HCT116 (cell line): ENCODE results near the gene IGSF9B. TPM values are rescaled to one million over a fixed set of nuclear protein-coding genes. Genes with fewer than 3 reads are reported as not detected.

Source experiments
- ATAC-seq: fragments of 200-7000 bp; cut with Tn5 transposase; 2 replicates; pipeline ENCODE4 v1.9.1; 2020; ENCODE audit warnings: mild to moderate bottlenecking, moderate library complexity
- BruUV-seq: library from RNA; stranded (reverse); fragments of 400-500 nt; replicated peaks from 2 replicates; lab custom pipeline; 2021; lab: Mats Ljungman, UMichigan
- CTCF ChIA-PET: fragments of 300-600 bp; sonication (Branson Sonifier 250); formaldehyde crosslinking; loops from one replicate; lab custom pipeline; 2021; ENCODE audit warnings: antibody characterized with exemption; lab: Charles Lee
- POLR2A ChIA-PET: fragments of 300-600, 350-600 bp; sonication (Branson Sonifier 250); formaldehyde crosslinking; loops from one replicate; lab custom pipeline; 2021; ENCODE audit warnings: antibody characterized with exemption; lab: Charles Lee
- RAD21 ChIA-PET, 2 experiments: fragments of 300-600 bp; sonication (Branson Sonifier 250); formaldehyde crosslinking; loops; one replicate each; lab custom pipeline; 2023; ENCODE audit warnings: low total read pairs in 2 of 2; ENCODE audit not compliant: uncharacterized antibody in 2 of 2, unreplicated experiment in 2 of 2, low non-redundant PET in 1 of 2; lab: Charles Lee
- DNase-seq: peaks from one replicate; pipeline ENCODE4 v3.0.0-alpha.2; 2010; ENCODE audit warnings: low read depth, low spot score
- H2AFZ ChIP-seq: fragments of 200-600 bp; shearing (Covaris generic), sonication (generic); 2 replicates; pipeline ENCODE4 v1.6.1; 2017; ENCODE audit warnings: low read depth, mixed run types, mixed read lengths, antibody characterized with exemption, low read length; ENCODE audit not compliant: poor library complexity, severe bottlenecking
- H3K27ac ChIP-seq: 2 replicates; pipeline ENCODE4 v1.5.1; 2012; ENCODE audit warnings: low read depth, low read length
- H3K27me3 ChIP-seq: fragments of 200-600 bp; sonication (generic); 2 replicates; pipeline ENCODE4 v1.6.1; 2016; ENCODE audit warnings: mixed run types, low read length, mixed read lengths; ENCODE audit not compliant: insufficient read depth
- H3K36me3 ChIP-seq, 2 experiments: fragments of 200-500 bp in 1 of 2; fragments of 200-600 bp in 1 of 2; sonication (Bioruptor generic) in 1 of 2; sonication (generic) in 1 of 2; 2 replicates each; pipeline versions ENCODE4 v1.5.1 to v1.6.1; 2014 to 2016; ENCODE audit warnings: low read length in 2 of 2, inconsistent platforms in 1 of 2, mixed read lengths in 1 of 2, mixed run types in 1 of 2; ENCODE audit not compliant: insufficient read depth in 2 of 2, control insufficient read depth in 1 of 2
- H3K4me1 ChIP-seq, 2 experiments: fragments of 200-600 bp in 1 of 2; sonication (generic) in 1 of 2; 2 replicates each; pipeline versions ENCODE4 v1.5.1 to v1.6.1; 2012 to 2017; ENCODE audit warnings: low read length in 2 of 2, inconsistent platforms in 1 of 2, mild to moderate bottlenecking in 1 of 2, mixed read lengths in 1 of 2, mixed run types in 1 of 2, moderate library complexity in 1 of 2; ENCODE audit not compliant: insufficient read depth in 2 of 2, control insufficient read depth in 1 of 2
- H3K4me2 ChIP-seq: fragments of 200-600 bp; sonication (generic); 2 replicates; pipeline ENCODE4 v1.6.1; 2017; ENCODE audit warnings: mixed run types, low read length, mixed read lengths
- H3K4me3 ChIP-seq, 2 experiments: fragments of 200-600 bp in 1 of 2; sonication (generic) in 1 of 2; replicated peaks in 1 of 2; 2 replicates each; pipeline ENCODE4 v1.5.1; 2011 to 2016; ENCODE audit warnings: low read length in 2 of 2, control low read depth in 1 of 2, low read depth in 1 of 2, mild to moderate bottlenecking in 1 of 2, mixed read lengths in 1 of 2, mixed run types in 1 of 2
- H3K79me2 ChIP-seq: fragments of 200-600 bp; sonication (generic); 2 replicates; pipeline ENCODE4 v1.6.1; 2017; ENCODE audit warnings: mild to moderate bottlenecking, mixed run types, low read length, moderate library complexity, mixed read lengths; ENCODE audit not compliant: insufficient read depth
- H3K9ac ChIP-seq: fragments of 200-600 bp; sonication (generic); 2 replicates; pipeline ENCODE4 v1.6.1; 2016; ENCODE audit warnings: low read length, mixed read lengths
- H3K9me2 ChIP-seq: fragments of 200-600 bp; sonication (generic), shearing (Covaris generic); 2 replicates; pipeline ENCODE4 v1.6.1; 2017; ENCODE audit warnings: mixed run types, mild to moderate bottlenecking, moderate library complexity; ENCODE audit not compliant: insufficient read depth
- H3K9me3 ChIP-seq, 2 experiments: fragments of 200-500 bp in 1 of 2; fragments of 200-600 bp in 1 of 2; sonication (Bioruptor generic) in 1 of 2; sonication (generic) in 1 of 2; 2 replicates each; pipeline ENCODE4 v1.6.1; 2014 to 2017; ENCODE audit warnings: low read length in 2 of 2, mixed read lengths in 2 of 2, inconsistent platforms in 1 of 2, low read depth in 1 of 2, mild to moderate bottlenecking in 1 of 2, mixed run types in 1 of 2, moderate library complexity in 1 of 2; ENCODE audit not compliant: control insufficient read depth in 1 of 2, insufficient read depth in 1 of 2
- H4K20me1 ChIP-seq: fragments of 200-600 bp; sonication (generic), shearing (Covaris generic); 2 replicates; pipeline ENCODE4 v1.6.1; 2017; ENCODE audit warnings: mixed run types, mild to moderate bottlenecking, moderate library complexity; ENCODE audit not compliant: insufficient read depth
- CBX3 ChIP-seq: IDR thresholded peaks from 2 replicates; pipeline ENCODE4 v1.6.1; 2012; ENCODE audit warnings: low read depth
- CEBPB ChIP-seq: IDR thresholded peaks from 2 replicates; pipeline ENCODE4 v1.6.1; 2012; ENCODE audit warnings: low read depth
- CTCF ChIP-seq, 3 experiments: fragments of 200-600 bp in 1 of 3; sonication (generic) in 1 of 3; IDR thresholded peaks in 2 of 3; conservative IDR thresholded peaks in 1 of 3; 2 replicates each; pipeline ENCODE4 v1.5.1; 2012 to 2017; ENCODE audit warnings: low read depth in 2 of 3, low read length in 2 of 3, antibody characterized with exemption in 1 of 3, borderline replicate concordance in 1 of 3, control low read depth in 1 of 3, mild to moderate bottlenecking in 1 of 3, mixed read lengths in 1 of 3, mixed run types in 1 of 3, moderate library complexity in 1 of 3; ENCODE audit not compliant: insufficient read depth in 1 of 3
- ELF1 ChIP-seq: IDR thresholded peaks from 2 replicates; pipeline ENCODE4 v1.6.1; 2012; ENCODE audit warnings: low read depth, borderline replicate concordance
- EZH2 ChIP-seq: fragments of 200-600 bp; sonication (generic); IDR thresholded peaks from 2 replicates; pipeline ENCODE4 v1.6.1; 2017; ENCODE audit warnings: antibody characterized with exemption, mixed run types
- EZH2phosphoT487 ChIP-seq: fragments of 200-600 bp; IDR thresholded peaks from 2 replicates; pipeline ENCODE4 v1.6.1; 2018; ENCODE audit warnings: antibody characterized with exemption, borderline replicate concordance
- MAX ChIP-seq: IDR thresholded peaks from 2 replicates; pipeline ENCODE4 v1.6.1; 2012
- POLR2AphosphoS5 ChIP-seq: IDR thresholded peaks from 2 replicates; pipeline ENCODE4 v1.6.1; 2011; ENCODE audit warnings: mild to moderate bottlenecking, low read depth, low read length, moderate library complexity
- RAD21 ChIP-seq: IDR thresholded peaks from 2 replicates; pipeline ENCODE4 v1.6.1; 2012; ENCODE audit warnings: low read depth, mild to moderate bottlenecking
- SIN3A ChIP-seq: IDR thresholded peaks from 2 replicates; pipeline ENCODE4 v1.6.1; 2012; ENCODE audit warnings: low read depth
- SP1 ChIP-seq: IDR thresholded peaks from 2 replicates; pipeline ENCODE4 v1.6.1; 2012; ENCODE audit warnings: low read depth
- SRF ChIP-seq: IDR thresholded peaks from 2 replicates; pipeline ENCODE4 v1.6.1; 2012; ENCODE audit warnings: low read depth
- TCF7L2 ChIP-seq: IDR thresholded peaks from 2 replicates; pipeline ENCODE4 v1.7.0; 2011; ENCODE audit warnings: borderline replicate concordance, inconsistent platforms; ENCODE audit not compliant: insufficient read depth, insufficient read length; ENCODE audit errors: extremely low read depth
- YY1 ChIP-seq: IDR thresholded peaks from 2 replicates; pipeline ENCODE4 v1.6.1; 2011; ENCODE audit warnings: low read length, low read depth, moderate library complexity, mild to moderate bottlenecking; ENCODE audit not compliant: insufficient replicate concordance; ENCODE audit errors: extremely low read depth
- ZFX ChIP-seq: fragments of 450-650 bp; IDR thresholded peaks from 2 replicates; pipeline ENCODE4 v1.6.1; 2017
- ZNF274 ChIP-seq: fragments of 200-500 bp; sonication (Bioruptor generic); IDR thresholded peaks from 2 replicates; pipeline ENCODE4 v1.6.1; 2014; ENCODE audit warnings: mild to moderate bottlenecking, low read depth, low read length, inconsistent platforms
- intact Hi-C: fragments of 100-400 bp; cut with micrococcal nuclease; formaldehyde crosslinking; loops from 2 replicates; pipeline ENCODE4 v1.10.0; 2022
- total RNA-seq: library from RNA; stranded (reverse); gene quantifications from one replicate; pipeline ENCODE4 v1.2.1, GENCODE V29; 2021; ENCODE audit not compliant: unreplicated experiment
- TF ChIP-seq, protein P1 (sequence below): IDR thresholded peaks from 2 replicates; pipeline ENCODE4 v1.6.1; 2011; ENCODE audit warnings: mild to moderate bottlenecking, low read length, moderate library complexity; ENCODE audit not compliant: insufficient replicate concordance; ENCODE audit errors: extremely low read depth

Gene IGSF9B
- total RNA-seq, 1 experiment from 2014 or later = 12.4 TPM

DNA sequence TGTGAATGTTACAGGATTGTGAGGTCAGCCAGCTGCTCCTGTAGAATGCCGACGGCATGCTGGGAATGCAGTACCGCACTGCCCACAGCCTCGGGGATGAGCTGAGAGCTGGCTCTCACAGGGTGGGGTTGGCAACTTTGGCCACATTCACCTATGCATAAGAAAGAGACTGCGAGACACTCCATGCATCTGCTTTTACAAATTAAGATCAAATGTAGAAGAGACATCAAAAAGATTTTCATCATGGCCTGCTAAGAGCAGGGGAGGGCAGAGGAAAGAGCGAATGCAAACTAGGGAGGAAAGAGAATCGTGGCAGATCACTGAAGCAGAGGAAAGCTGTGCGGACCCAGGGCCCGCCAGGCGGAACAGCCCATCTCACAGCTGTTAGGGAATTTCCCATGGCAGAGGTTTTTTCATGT, 61.7 kb downstream of the IGSF9B start:
- BruUV-seq = no TSS peak
- Histone ChIP-seq H2AFZ (no peak overlapping the region), H3K9ac (no peak overlapping the region), H3K27me3 (peaks cover 19% of the 10 kb centered on the region; the same call in 1 of the 2 replicates), H3K36me3 (no peaks in the 10 kb centered on the region), H3K4me1 (no peaks in the 10 kb centered on the region), H4K20me1 (no peaks in the 10 kb centered on the region), H3K79me2 (no peaks in the 10 kb centered on the region), H3K27ac (no peak overlapping the region), H3K9me3 (no peaks in the 10 kb centered on the region), H3K4me3 (no peak overlapping the region), H3K4me2 (no peak overlapping the region), H3K9me2 (no peaks in the 10 kb centered on the region)
- TF ChIP-seq YY1 (no peak), EZH2phosphoT487 (no peak), SP1 (no peak), SIN3A (no peak), MAX (no peak), CBX3 (no peak), TCF7L2 (no peak), ZNF274 (no peak), POLR2AphosphoS5 (no peak), CTCF (IDR thresholded peaks at IDR 0.05 in 2 of 3, conservative IDR thresholded peaks at IDR 0.05 in 1 of 3; ENCODE audit: borderline replicate concordance in 1 of 3, insufficient read depth in 1 of 3, low read depth in 2 of 3, low read length in 2 of 3) (no peak), ZFX (no peak), ELF1 (no peak), SRF (no peak), CEBPB (no peak), RAD21 (no peak), EZH2 (no peak)
- TF ChIP-seq, protein P1, sequence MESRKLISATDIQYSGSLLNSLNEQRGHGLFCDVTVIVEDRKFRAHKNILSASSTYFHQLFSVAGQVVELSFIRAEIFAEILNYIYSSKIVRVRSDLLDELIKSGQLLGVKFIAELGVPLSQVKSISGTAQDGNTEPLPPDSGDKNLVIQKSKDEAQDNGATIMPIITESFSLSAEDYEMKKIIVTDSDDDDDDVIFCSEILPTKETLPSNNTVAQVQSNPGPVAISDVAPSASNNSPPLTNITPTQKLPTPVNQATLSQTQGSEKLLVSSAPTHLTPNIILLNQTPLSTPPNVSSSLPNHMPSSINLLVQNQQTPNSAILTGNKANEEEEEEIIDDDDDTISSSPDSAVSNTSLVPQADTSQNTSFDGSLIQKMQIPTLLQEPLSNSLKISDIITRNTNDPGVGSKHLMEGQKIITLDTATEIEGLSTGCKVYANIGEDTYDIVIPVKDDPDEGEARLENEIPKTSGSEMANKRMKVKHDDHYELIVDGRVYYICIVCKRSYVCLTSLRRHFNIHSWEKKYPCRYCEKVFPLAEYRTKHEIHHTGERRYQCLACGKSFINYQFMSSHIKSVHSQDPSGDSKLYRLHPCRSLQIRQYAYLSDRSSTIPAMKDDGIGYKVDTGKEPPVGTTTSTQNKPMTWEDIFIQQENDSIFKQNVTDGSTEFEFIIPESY = no peak
- intact Hi-C loops = no loop called here
- ChIA-PET RAD21 (no interaction called here), CTCF (no interaction called here), POLR2A (no interaction called here)
- ATAC-seq = no peak
- no peak for DNase-seq
